ENCODE results near the gene MCFD2. TPM values are rescaled to one million over a fixed set of nuclear protein-coding genes. Genes with fewer than 3 reads are reported as not detected.

MCFD2 gene
- total RNA-seq, 1 donor from 2014 or later = 104 TPM

- ATAC-seq (no peak), DNase-seq (no peak)
- TF ChIP-seq, protein P1, sequence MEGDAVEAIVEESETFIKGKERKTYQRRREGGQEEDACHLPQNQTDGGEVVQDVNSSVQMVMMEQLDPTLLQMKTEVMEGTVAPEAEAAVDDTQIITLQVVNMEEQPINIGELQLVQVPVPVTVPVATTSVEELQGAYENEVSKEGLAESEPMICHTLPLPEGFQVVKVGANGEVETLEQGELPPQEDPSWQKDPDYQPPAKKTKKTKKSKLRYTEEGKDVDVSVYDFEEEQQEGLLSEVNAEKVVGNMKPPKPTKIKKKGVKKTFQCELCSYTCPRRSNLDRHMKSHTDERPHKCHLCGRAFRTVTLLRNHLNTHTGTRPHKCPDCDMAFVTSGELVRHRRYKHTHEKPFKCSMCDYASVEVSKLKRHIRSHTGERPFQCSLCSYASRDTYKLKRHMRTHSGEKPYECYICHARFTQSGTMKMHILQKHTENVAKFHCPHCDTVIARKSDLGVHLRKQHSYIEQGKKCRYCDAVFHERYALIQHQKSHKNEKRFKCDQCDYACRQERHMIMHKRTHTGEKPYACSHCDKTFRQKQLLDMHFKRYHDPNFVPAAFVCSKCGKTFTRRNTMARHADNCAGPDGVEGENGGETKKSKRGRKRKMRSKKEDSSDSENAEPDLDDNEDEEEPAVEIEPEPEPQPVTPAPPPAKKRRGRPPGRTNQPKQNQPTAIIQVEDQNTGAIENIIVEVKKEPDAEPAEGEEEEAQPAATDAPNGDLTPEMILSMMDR (IDR thresholded peaks at IDR 0.05) = no peak
- Histone ChIP-seq H3K4me1 (peaks cover 29% of the 10 kb centered on the region), H3K27ac (no peak overlapping the region), H3K4me3 (no peak overlapping the region), H3K9me3 (no peaks in the 10 kb centered on the region), H3K36me3 (no peaks in the 10 kb centered on the region), H3K27me3 (no peaks in the 10 kb centered on the region)
- intact Hi-C loops (cut with DNase I) = no loop called here
Measured at GRCh38 chr2:46917628-46918027, 2.0 kb upstream of the MCFD2 start.

DNA sequence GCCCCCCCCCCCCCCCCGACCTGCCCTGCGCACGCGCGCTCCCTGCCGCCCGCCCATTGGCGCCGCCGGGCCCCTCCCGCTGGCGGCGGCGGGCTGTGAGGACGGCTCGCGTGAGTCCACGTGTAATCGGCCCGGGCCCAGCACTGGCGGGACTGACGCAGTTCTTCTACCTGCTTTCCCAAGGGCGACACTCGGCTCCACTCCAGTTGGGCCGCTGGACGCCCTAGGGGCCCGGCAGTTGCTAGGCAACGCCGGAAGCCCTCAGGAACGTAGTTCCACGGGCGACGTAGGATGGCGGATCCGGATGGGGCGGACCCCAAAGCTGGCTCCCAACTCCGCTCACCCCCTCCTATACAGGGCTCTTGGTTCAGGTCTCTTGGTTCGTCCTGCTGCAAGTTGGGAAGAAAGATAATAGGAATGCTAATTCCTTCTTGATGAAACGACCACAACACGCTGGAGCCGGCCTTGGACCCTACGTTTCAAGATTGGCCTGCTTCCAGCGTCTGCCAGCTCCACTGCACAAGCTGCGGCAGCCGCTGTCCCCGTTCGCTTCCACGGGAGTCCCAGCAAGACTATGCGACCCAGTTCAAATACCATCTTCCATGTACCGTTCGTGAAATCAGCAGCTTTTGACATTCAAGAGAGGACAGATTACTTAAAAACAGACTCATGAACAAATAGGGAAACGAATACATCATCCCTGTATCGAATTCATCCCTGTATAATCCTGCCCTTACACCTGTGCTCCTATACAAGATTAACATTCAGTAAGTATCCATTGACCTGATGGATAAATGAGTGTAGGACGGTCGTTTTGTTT lies 415 bp upstream of the MCFD2 start:
- H3K9me3 ChIP-seq = no peaks in the 10 kb centered on the region
- peaks cover 29% of the 10 kb centered on the region for H3K4me1 ChIP-seq
- no peaks in the 10 kb centered on the region for H3K27me3 ChIP-seq
- peak; percentile 95 for ATAC-seq
- peak overlapping the region; percentile 97 for H3K27ac ChIP-seq
- H3K36me3 ChIP-seq = peaks cover 2% of the 10 kb centered on the region
- TF ChIP-seq, protein P1 (IDR thresholded peaks at IDR 0.05) = no peak
- DNase-seq = peak; percentile 96
- intact Hi-C loops (cut with DNase I) = no loop called here
- H3K4me3 ChIP-seq = peak overlapping the region; percentile 99

GRCh38 chr2:46914578-46915230 lies 902 bp downstream of the MCFD2 start:
- Histone ChIP-seq H3K4me1 (peaks cover 34% of the 10 kb centered on the region), H3K9me3 (no peaks in the 10 kb centered on the region), H3K36me3 (peaks cover 7% of the 10 kb centered on the region), H3K4me3 (peak overlapping the region; percentile 99), H3K27me3 (no peaks in the 10 kb centered on the region), H3K27ac (peak overlapping the region; percentile 97)
- DNase-seq = no peak
- intact Hi-C loops (cut with DNase I) = no loop called here
- ATAC-seq = no peak
- TF ChIP-seq, protein P1 (IDR thresholded peaks at IDR 0.05) = no peak

DNA sequence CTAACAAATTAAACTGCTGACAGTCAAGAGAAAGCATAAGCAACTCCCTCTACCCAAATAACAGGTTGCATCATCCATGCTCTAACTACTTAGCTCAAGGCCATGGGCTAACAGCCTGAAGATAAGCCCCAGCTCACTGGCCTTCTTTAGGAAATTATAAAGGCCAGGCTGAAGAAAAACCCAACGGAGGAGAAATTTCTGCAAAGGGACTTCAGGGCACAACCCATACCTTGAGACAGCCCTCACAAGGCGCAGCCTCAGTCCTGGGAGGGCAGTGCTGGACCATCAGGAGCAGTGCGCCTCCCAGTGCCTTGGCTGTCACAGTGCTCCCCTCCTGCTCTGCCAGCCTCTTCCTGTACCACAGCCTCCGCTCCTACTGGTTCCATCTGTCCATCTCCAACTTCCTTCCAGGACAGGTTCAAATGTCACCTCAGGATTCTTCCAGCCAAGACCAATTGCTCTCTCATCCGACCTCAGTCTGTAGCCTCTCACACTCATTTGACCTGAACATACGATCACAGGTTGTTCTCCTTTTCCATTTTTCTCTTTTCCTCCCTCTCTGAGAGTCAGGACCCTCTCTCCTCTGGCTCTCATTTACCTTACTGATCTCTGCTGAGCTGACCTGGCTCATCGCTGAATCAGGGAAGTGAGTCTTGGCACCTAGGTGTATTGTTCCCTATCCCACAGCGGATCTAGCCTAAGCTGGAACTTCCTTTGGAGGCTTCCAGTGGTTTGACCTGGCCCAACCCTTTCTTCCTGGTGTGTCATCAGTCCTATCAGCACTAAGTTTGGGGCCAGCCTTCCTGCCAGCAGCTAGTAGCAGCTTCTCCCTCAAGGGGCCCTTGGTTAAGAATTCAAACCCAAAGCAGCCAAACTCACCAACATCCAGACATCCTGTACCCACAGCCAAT lies 1.9 kb downstream of the MCFD2 start:
- H3K27ac ChIP-seq = no peak overlapping the region
- peaks cover 40% of the 10 kb centered on the region for H3K4me1 ChIP-seq
- no peaks in the 10 kb centered on the region for H3K27me3 ChIP-seq
- TF ChIP-seq, protein P1 (IDR thresholded peaks at IDR 0.05) = no peak
- peaks cover 17% of the 10 kb centered on the region for H3K36me3 ChIP-seq
- no peak for ATAC-seq
- peak overlapping the region; percentile 99 for H3K4me3 ChIP-seq
- intact Hi-C loops (cut with DNase I) = no loop called here
- DNase-seq = no peak
- no peaks in the 10 kb centered on the region for H3K9me3 ChIP-seq

DNA sequence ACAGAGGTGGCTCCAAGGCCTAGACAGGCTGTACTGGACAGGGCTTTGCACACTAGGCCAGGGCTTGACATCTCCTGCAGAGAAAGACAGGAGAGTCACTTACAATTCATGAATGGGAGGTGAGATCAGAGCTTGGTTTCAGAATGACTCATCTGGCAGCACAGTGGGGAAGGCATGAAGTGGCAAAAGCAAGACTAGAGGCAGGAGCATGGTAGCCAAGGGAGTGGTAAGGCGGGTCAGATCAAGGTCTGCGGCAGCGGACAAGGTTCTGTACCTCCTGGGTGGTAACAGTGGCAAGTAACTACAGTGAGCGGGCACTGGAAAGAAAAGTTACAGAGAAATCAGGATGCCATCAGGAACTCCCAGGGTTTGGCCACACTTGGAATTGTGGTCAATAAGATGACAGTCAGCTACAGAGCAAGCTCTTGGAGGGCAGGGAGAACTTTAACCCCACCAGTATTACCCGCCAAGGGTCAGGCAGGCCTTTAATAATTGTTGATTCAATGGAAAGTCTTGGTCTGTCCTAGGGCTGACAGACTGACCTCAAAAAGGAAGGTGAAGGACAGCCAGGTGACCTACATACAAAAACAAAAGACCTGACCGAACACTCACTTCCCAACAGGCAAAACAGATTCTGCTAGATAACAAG lies 5.7 kb downstream of the MCFD2 start:
- TF ChIP-seq, protein P1 (IDR thresholded peaks at IDR 0.05) = no peak
- peak; percentile 63 for ATAC-seq
- Histone ChIP-seq H3K9me3 (no peaks in the 10 kb centered on the region), H3K36me3 (peaks cover 53% of the 10 kb centered on the region), H3K4me3 (no peak overlapping the region), H3K4me1 (peaks cover 28% of the 10 kb centered on the region), H3K27me3 (no peaks in the 10 kb centered on the region), H3K27ac (no peak overlapping the region)
- intact Hi-C loops (cut with DNase I) = no loop called here
- DNase-seq = no peak

Data from upper lobe of right lung (tissue), 1 donor.